Peyer's patch (tissue), 4 donors: ENCODE results near the gene GLYATL3. TPM values are rescaled to one million over a fixed set of nuclear protein-coding genes. Genes with fewer than 3 reads are reported as not detected.
A peak's percentile ranks its signal among the peaks of the same experiment; 100 is the strongest.

Source experiments
- DNase-seq, 3 donors: peaks; one replicate each; pipeline ENCODE4 v3.0.0-alpha.2; 2017 to 2019
- H3K27ac ChIP-seq, 4 donors: fragments of 200-600 bp; sonication (generic); one replicate each; pipeline ENCODE4 v1.5.1; 2016 to 2019
- H3K27me3 ChIP-seq, 2 donors: fragments of 200-600 bp; sonication (generic); one replicate each; pipeline ENCODE4 v1.5.1; 2019
- H3K36me3 ChIP-seq, 3 donors: fragments of 200-600 bp; sonication (generic); one replicate each; pipeline ENCODE4 v1.5.1; 2016 to 2019
- H3K4me1 ChIP-seq, 4 donors: fragments of 200-600 bp; sonication (generic); one replicate each; pipeline ENCODE4 v1.5.1; 2016 to 2019
- H3K4me3 ChIP-seq, 4 donors: fragments of 200-600 bp; sonication (generic); 1 replicate in 3 of 4; 2 replicates in 1 of 4; pipeline ENCODE4 v1.5.1; 2016 to 2019; ENCODE audit warnings: mild to moderate bottlenecking in 1 of 4
- H3K9me3 ChIP-seq, 4 donors: fragments of 200-600 bp; sonication (generic); one replicate each; pipeline ENCODE4 v1.5.1; 2016 to 2019; ENCODE audit warnings: mild to moderate bottlenecking in 1 of 4
- CTCF ChIP-seq, 6 experiments: fragments of 450-650 bp in 4 of 6; fragments of 200-600 bp in 2 of 6; sonication (generic) in 1 of 6; IDR thresholded peaks; one replicate each; pipeline ENCODE4 v1.5.1; 2017 to 2019; ENCODE audit warnings: antibody characterized with exemption in 6 of 6, mild to moderate bottlenecking in 3 of 6, moderate library complexity in 1 of 6
- POLR2A ChIP-seq, 2 donors: fragments of 450-650 bp; IDR thresholded peaks; one replicate each; pipeline ENCODE4 v1.5.1; 2017; ENCODE audit warnings: antibody characterized with exemption in 2 of 2, mild to moderate bottlenecking in 2 of 2, moderate library complexity in 2 of 2
- total RNA-seq, 4 donors: library from RNA; depleted of rRNA; stranded (reverse); fragments of >200 nt; gene quantifications; one replicate each; pipeline ENCODE4 v1.1.0, GENCODE V29; 2016

Gene GLYATL3
- not detected for total RNA-seq

DNA sequence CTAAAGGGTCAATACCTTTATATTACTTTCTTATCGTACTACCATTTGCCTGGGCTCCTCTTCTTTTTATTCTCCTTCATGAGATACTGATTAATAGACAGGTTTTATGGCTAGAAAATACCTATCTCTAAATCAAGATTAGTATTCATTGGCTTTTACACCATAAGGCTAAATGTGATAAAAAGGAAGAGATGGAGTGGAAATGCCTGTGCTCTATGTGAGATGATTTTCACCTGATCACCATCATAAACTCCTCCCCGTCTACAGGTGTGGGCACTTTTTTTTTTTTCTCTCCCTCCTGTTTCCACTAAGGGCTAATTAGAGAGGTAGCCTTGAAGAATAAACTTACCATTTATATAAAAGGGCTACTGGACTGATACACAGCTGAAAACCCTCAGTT is at the start of gene GLYATL3:
Gene GLYATL3, plus strand, starts transcription at position 301 of the 400 bp plus-strand sequence. CDS start 12,068 bp downstream, outside the sequence.
- TF ChIP-seq POLR2A (IDR thresholded peaks at IDR 0.05), result no peak
- no peak within 1 kb of the TSS for H3K27ac ChIP-seq
- no peaks in the 10 kb centered on the region for H3K4me1 ChIP-seq
- H3K9me3 ChIP-seq, result no peaks in the 10 kb centered on the region
- H3K27me3 ChIP-seq, result no peaks in the 10 kb centered on the region
- no peak for DNase-seq
- H3K4me3 ChIP-seq, result no peak within 1 kb of the TSS
- no peaks in the 10 kb centered on the region for H3K36me3 ChIP-seq

DNA sequence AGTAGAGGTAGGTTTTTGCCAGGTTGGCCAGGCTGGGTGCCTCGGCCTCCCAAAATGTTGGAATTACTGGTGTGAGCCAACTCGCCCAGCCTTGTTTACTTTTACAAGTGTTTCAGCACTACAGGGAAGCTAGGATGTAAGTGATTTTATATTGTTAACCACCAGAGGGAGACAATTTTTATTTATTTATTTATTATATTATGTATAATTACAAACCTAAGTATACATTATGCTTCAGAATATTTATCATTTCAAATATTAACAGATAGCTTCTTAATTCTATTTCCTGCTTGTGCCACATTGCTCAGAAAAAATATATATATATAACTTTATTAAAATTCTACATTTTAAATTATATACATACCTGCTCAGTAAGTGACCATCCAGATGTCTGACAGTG is 46.5 kb upstream of the GLYATL3 start:
- Histone ChIP-seq H3K4me1 (no peaks in the 10 kb centered on the region), H3K27ac (no peak overlapping the region), H3K27me3 (no peaks in the 10 kb centered on the region), H3K4me3 (no peak overlapping the region), H3K9me3 (no peaks in the 10 kb centered on the region), H3K36me3 (peaks cover 0 to 72% (median 0%) of the 10 kb centered on the region in 3 donors)
- DNase-seq, result no peak
- TF ChIP-seq POLR2A (IDR thresholded peaks at IDR 0.05), result no peak
- peak in 4 of 6 experiments; percentile 13 to 30 (median 18) for TF ChIP-seq CTCF (IDR thresholded peaks at IDR 0.05)

DNA sequence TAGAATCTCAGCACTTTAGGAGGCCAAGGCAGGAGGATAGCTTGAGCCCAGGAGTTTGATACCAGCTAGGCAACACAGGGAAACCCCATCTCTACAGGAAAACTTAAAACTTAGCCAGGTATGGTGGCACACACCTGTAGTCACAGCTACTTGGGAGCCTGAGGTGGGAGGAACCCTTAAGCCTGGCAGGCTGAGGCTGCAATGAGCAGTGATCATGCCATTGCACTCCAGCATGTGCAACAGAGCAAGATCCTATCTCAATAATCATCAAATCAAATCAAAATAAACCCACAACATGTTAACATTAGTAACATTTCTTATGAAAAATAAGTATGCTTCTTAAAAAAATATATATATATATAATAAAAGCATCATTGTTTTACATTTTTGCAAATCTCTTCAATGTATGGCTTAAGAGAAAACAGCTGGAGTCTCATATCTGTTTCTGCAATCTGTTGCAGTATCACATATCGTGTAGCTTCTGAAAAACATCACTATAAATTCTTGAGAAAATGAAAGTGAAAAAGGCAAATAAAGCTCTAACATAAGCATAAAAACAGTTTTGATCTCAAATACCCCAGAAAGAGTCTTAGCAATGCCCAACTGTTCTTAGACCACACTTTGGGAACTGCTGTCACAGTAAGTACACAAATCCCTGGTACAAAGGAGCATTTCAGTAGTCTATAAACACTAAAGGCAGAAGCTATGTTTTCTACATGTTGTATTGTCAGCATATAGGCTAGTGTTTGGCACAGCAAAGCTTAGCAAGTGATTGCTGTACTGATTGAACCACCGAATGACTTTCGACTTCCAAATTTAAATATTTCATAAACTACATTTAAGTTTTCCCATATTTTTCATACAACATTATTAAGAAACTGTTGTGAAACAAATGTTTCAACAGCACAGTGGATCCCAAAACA is 44.7 kb upstream of the GLYATL3 start:
- no peak for DNase-seq
- H3K27ac ChIP-seq, result no peak overlapping the region
- H3K4me3 ChIP-seq, result no peak overlapping the region
- no peaks in the 10 kb centered on the region for H3K27me3 ChIP-seq
- no peaks in the 10 kb centered on the region for H3K4me1 ChIP-seq
- H3K36me3 ChIP-seq, result peaks cover 0 to 57% (median 0%) of the 10 kb centered on the region in 3 donors
- H3K9me3 ChIP-seq, result no peaks in the 10 kb centered on the region
- TF ChIP-seq POLR2A (IDR thresholded peaks at IDR 0.05) (no peak), CTCF (IDR thresholded peaks at IDR 0.05) (no peak)

- no peaks in the 10 kb centered on the region for H3K27me3 ChIP-seq
- no peak for DNase-seq
Measured at GRCh38 chr6:49457771-49458170, 42.0 kb upstream of the GLYATL3 start.

GRCh38 chr6:49462071-49462470 is 37.7 kb upstream of the GLYATL3 start:
- peaks cover 0 to 18% (median 0%) of the 10 kb centered on the region in 4 donors for H3K4me1 ChIP-seq
- H3K27ac ChIP-seq, result peak overlapping the region in 1 of 4 donors; percentile 81
- H3K4me3 ChIP-seq, result peak overlapping the region; percentile 60 to 78 (median 70)
- no peaks in the 10 kb centered on the region for H3K9me3 ChIP-seq
- no peaks in the 10 kb centered on the region for H3K27me3 ChIP-seq
- TF ChIP-seq CTCF (IDR thresholded peaks at IDR 0.05), result no peak
- no peak for TF ChIP-seq POLR2A (IDR thresholded peaks at IDR 0.05)
- H3K36me3 ChIP-seq, result peaks cover 0 to 14% (median 0%) of the 10 kb centered on the region in 3 donors
- no peak for DNase-seq

More at GRCh38 chr6:49457771-49458170, 42.0 kb upstream of the GLYATL3 start:
- no peaks in the 10 kb centered on the region for H3K9me3 ChIP-seq
- no peak overlapping the region for H3K4me3 ChIP-seq
- TF ChIP-seq POLR2A (IDR thresholded peaks at IDR 0.05), result no peak
- no peak for TF ChIP-seq CTCF (IDR thresholded peaks at IDR 0.05)
- H3K27ac ChIP-seq, result no peak overlapping the region
- peaks cover 0 to 12% (median 0%) of the 10 kb centered on the region in 4 donors for H3K4me1 ChIP-seq
- H3K36me3 ChIP-seq, result peaks cover 0 to 42% (median 0%) of the 10 kb centered on the region in 3 donors

- H3K27ac ChIP-seq, result peak overlapping the region; percentile 72 to 89 (median 84)
- no peak for DNase-seq
- no peaks in the 10 kb centered on the region for H3K27me3 ChIP-seq
- H3K4me3 ChIP-seq, result peak overlapping the region; percentile 60 to 78 (median 70)
- TF ChIP-seq CTCF (IDR thresholded peaks at IDR 0.05), result no peak
- no peak for TF ChIP-seq POLR2A (IDR thresholded peaks at IDR 0.05)
- peaks cover 0 to 18% (median 0%) of the 10 kb centered on the region in 4 donors for H3K4me1 ChIP-seq
- peaks cover 0 to 9% (median 0%) of the 10 kb centered on the region in 3 donors for H3K36me3 ChIP-seq
- H3K9me3 ChIP-seq, result no peaks in the 10 kb centered on the region
Measured at GRCh38 chr6:49462599-49462926, 37.2 kb upstream of the GLYATL3 start.
